ENCODE results near the gene KIFC3.
"Not testable (repeated sequence)": the region's sequence is repeated elsewhere in the genome, so short reads cannot be mapped to it uniquely, and the experiment has no call there.

KIFC3 gene

GRCh38 chr16:57825298-57826044, 23.2 kb upstream of the KIFC3 start:
- DNase-seq = no peak

- no peak for DNase-seq
Measured at GRCh38 chr16:57824888-57825287, 22.6 kb upstream of the KIFC3 start.

GRCh38 chr16:57823836-57824235, 21.5 kb upstream of the KIFC3 start:
- DNase-seq = no peak

- DNase-seq = no peak
Measured at GRCh38 chr16:57822856-57823255, 20.6 kb upstream of the KIFC3 start.

GRCh38 chr16:57822018-57822553, 19.8 kb upstream of the KIFC3 start:
- DNase-seq = no peak

- no peak for DNase-seq
Measured at GRCh38 chr16:57821149-57821971, 19.1 kb upstream of the KIFC3 start.

GRCh38 chr16:57818377-57819064, 16.2 kb upstream of the KIFC3 start:
- DNase-seq = no peak

- no peak for DNase-seq
Measured at GRCh38 chr16:57817680-57818079, 15.4 kb upstream of the KIFC3 start.

- peak; percentile 64 for DNase-seq
Measured at GRCh38 chr16:57815987-57816745, 13.9 kb upstream of the KIFC3 start.

- DNase-seq = no peak
Measured at GRCh38 chr16:57814896-57815295, 12.6 kb upstream of the KIFC3 start.

- no peak for DNase-seq
Measured at GRCh38 chr16:57813466-57813865, 11.2 kb upstream of the KIFC3 start.

GRCh38 chr16:57811340-57811739, 9.0 kb upstream of the KIFC3 start:
- not testable (repeated sequence) for DNase-seq

GRCh38 chr16:57810197-57811031, 8.1 kb upstream of the KIFC3 start:
- DNase-seq = peak; percentile 84

GRCh38 chr16:57809276-57810196, 7.2 kb upstream of the KIFC3 start:
- no peak for DNase-seq

- no peak for DNase-seq
Measured at GRCh38 chr16:57808589-57809228, 6.4 kb upstream of the KIFC3 start.

GRCh38 chr16:57807968-57808528, 5.8 kb upstream of the KIFC3 start:
- DNase-seq = peak; percentile 56

- no peak for DNase-seq
Measured at GRCh38 chr16:57807252-57807967, 5.1 kb upstream of the KIFC3 start.

GRCh38 chr16:57805176-57805575, 2.9 kb upstream of the KIFC3 start:
- DNase-seq = no peak
